ENCODE results near the gene TTC39B. TPM values are rescaled to one million over a fixed set of nuclear protein-coding genes. Genes with fewer than 3 reads are reported as not detected.
"Not testable (repeated sequence)": the region's sequence is repeated elsewhere in the genome, so short reads cannot be mapped to it uniquely, and the experiment has no call there.

TTC39B gene
- polyA plus RNA-seq (2012; ENCODE audit: insufficient read depth, insufficient read length): 3.7 TPM

GRCh38 chr9:15306757-15307522 lies at the start of gene TTC39B:
Gene TTC39B, minus strand, starts transcription at chr9:15307216. Its CDS starts 91 bp downstream, at chr9:15307125.
- peak within 1 kb of the TSS; percentile 81 for H3K4me3 ChIP-seq (ENCODE audit: low read length)
- no peak for DNase-seq (ENCODE audit: low read depth, low spot score)

GRCh38 chr9:15355669-15356068 lies 48.7 kb upstream of the TTC39B start:
- no peak overlapping the region for H3K4me3 ChIP-seq (ENCODE audit: low read length)
- no peak for DNase-seq (ENCODE audit: low read depth, low spot score)

GRCh38 chr9:15354713-15355112 lies 47.7 kb upstream of the TTC39B start:
- no peak overlapping the region for H3K4me3 ChIP-seq (ENCODE audit: low read length)
- DNase-seq (ENCODE audit: low read depth, low spot score): peak; percentile 88

GRCh38 chr9:15353892-15354291 lies 46.9 kb upstream of the TTC39B start:
- DNase-seq (ENCODE audit: low read depth, low spot score): no peak
- no peak overlapping the region for H3K4me3 ChIP-seq (ENCODE audit: low read length)

GRCh38 chr9:15352306-15352705 lies 45.3 kb upstream of the TTC39B start:
- DNase-seq (ENCODE audit: low read depth, low spot score): no peak
- H3K4me3 ChIP-seq (ENCODE audit: low read length): no peak overlapping the region

- DNase-seq (ENCODE audit: low read depth, low spot score): no peak
- H3K4me3 ChIP-seq (ENCODE audit: low read length): no peak overlapping the region
Observed at GRCh38 chr9:15349892-15350761, 43.1 kb upstream of the TTC39B start.

GRCh38 chr9:15346837-15347236 lies 39.8 kb upstream of the TTC39B start:
- no peak overlapping the region for H3K4me3 ChIP-seq (ENCODE audit: low read length)
- DNase-seq (ENCODE audit: low read depth, low spot score): no peak

- DNase-seq (ENCODE audit: low read depth, low spot score): no peak
- no peak overlapping the region for H3K4me3 ChIP-seq (ENCODE audit: low read length)
Observed at GRCh38 chr9:15344191-15344590, 37.2 kb upstream of the TTC39B start.

GRCh38 chr9:15333376-15333881 lies 26.4 kb upstream of the TTC39B start:
- no peak for DNase-seq (ENCODE audit: low read depth, low spot score)
- no peak overlapping the region for H3K4me3 ChIP-seq (ENCODE audit: low read length)

- no peak overlapping the region for H3K4me3 ChIP-seq (ENCODE audit: low read length)
- no peak for DNase-seq (ENCODE audit: low read depth, low spot score)
Observed at GRCh38 chr9:15332939-15333338, 25.9 kb upstream of the TTC39B start.

GRCh38 chr9:15329539-15330109 lies 22.6 kb upstream of the TTC39B start:
- no peak overlapping the region for H3K4me3 ChIP-seq (ENCODE audit: low read length)
- DNase-seq (ENCODE audit: low read depth, low spot score): no peak

- no peak overlapping the region for H3K4me3 ChIP-seq (ENCODE audit: low read length)
- DNase-seq (ENCODE audit: low read depth, low spot score): no peak
Observed at GRCh38 chr9:15328946-15329345, 21.9 kb upstream of the TTC39B start.

GRCh38 chr9:15322695-15323094 lies 15.7 kb upstream of the TTC39B start:
- DNase-seq (ENCODE audit: low read depth, low spot score); H3K4me3 ChIP-seq (ENCODE audit: low read length): not testable (repeated sequence)

- DNase-seq (ENCODE audit: low read depth, low spot score); H3K4me3 ChIP-seq (ENCODE audit: low read length): not testable (repeated sequence)
Observed at GRCh38 chr9:15319661-15320060, 12.6 kb upstream of the TTC39B start.

GRCh38 chr9:15317836-15318235 lies 10.8 kb upstream of the TTC39B start:
- H3K4me3 ChIP-seq (ENCODE audit: low read length): no peak overlapping the region
- no peak for DNase-seq (ENCODE audit: low read depth, low spot score)

- DNase-seq (ENCODE audit: low read depth, low spot score): no peak
- H3K4me3 ChIP-seq (ENCODE audit: low read length): no peak overlapping the region
Observed at GRCh38 chr9:15311607-15312006, 4.6 kb upstream of the TTC39B start.

- no peak overlapping the region for H3K4me3 ChIP-seq (ENCODE audit: low read length)
- peak; percentile 75 for DNase-seq (ENCODE audit: low read depth, low spot score)
Observed at GRCh38 chr9:15310107-15310850, 3.3 kb upstream of the TTC39B start.

GRCh38 chr9:15308511-15308910 lies 1.5 kb upstream of the TTC39B start:
- DNase-seq (ENCODE audit: low read depth, low spot score): no peak
- H3K4me3 ChIP-seq (ENCODE audit: low read length): no peak overlapping the region

GRCh38 chr9:15307523-15307841 lies 466 bp upstream of the TTC39B start:
- no peak for DNase-seq (ENCODE audit: low read depth, low spot score)
- H3K4me3 ChIP-seq (ENCODE audit: low read length): peak overlapping the region; percentile 81

Measured in Jurkat, Clone E6-1 (cell line).